Endodermal cell (in vitro differentiated cells): Measurements from ENCODE around the gene EPB41L3. TPM values are rescaled to one million over a fixed set of nuclear protein-coding genes. Genes with fewer than 3 reads are reported as not detected.

Experiments
- DNase-seq: peaks from one replicate; pipeline ENCODE4 v3.0.0-alpha.2; 2017
- H3K27ac ChIP-seq: 2 replicates; pipeline ENCODE4 v1.5.1; 2013; ENCODE audit warnings: mild to moderate bottlenecking, low read depth, low read length, moderate library complexity
- H3K27me3 ChIP-seq: 2 replicates; pipeline ENCODE4 v1.6.1; 2013; ENCODE audit warnings: mild to moderate bottlenecking, low read length, moderate library complexity; ENCODE audit not compliant: insufficient read depth, control insufficient read depth, poor library complexity, severe bottlenecking
- H3K36me3 ChIP-seq: 2 replicates; pipeline ENCODE4 v1.7.0; 2013; ENCODE audit warnings: mild to moderate bottlenecking, low read length, moderate library complexity; ENCODE audit not compliant: control insufficient read depth, insufficient read depth
- H3K4me1 ChIP-seq: one replicate; pipeline ENCODE4 v1.7.0; 2013; ENCODE audit warnings: low read length; ENCODE audit not compliant: control insufficient read depth, insufficient read depth
- H3K4me3 ChIP-seq: 2 replicates; pipeline ENCODE4 v1.5.1; 2013; ENCODE audit warnings: mild to moderate bottlenecking, low read length, moderate library complexity
- H3K9ac ChIP-seq: 2 replicates; pipeline ENCODE4 v1.6.1; 2013; ENCODE audit warnings: mild to moderate bottlenecking, low read length, moderate library complexity; ENCODE audit not compliant: poor library complexity, severe bottlenecking; ENCODE audit errors: extremely low read depth
- H3K9me3 ChIP-seq: 2 replicates; pipeline ENCODE4 v1.6.1; 2013; ENCODE audit warnings: mild to moderate bottlenecking, low read length, moderate library complexity; ENCODE audit not compliant: control insufficient read depth
- H3K27ac Mint-ChIP-seq: 2 replicates; pipeline ENCODE4 v1.8.0; 2020; ENCODE audit warnings: mixed read lengths
- H3K27me3 Mint-ChIP-seq: 2 replicates; pipeline ENCODE4 v1.8.0; 2021; ENCODE audit warnings: mild to moderate bottlenecking, mixed read lengths; ENCODE audit not compliant: insufficient read depth
- H3K36me3 Mint-ChIP-seq: 2 replicates; pipeline ENCODE4 v1.8.0; 2020; ENCODE audit warnings: low read depth, mixed read lengths
- H3K4me1 Mint-ChIP-seq: 2 replicates; pipeline ENCODE4 v1.8.0; 2020; ENCODE audit warnings: mixed read lengths
- H3K4me3 Mint-ChIP-seq: 2 replicates; pipeline ENCODE4 v1.8.0; 2020; ENCODE audit warnings: mild to moderate bottlenecking, moderate library complexity, mixed read lengths
- H3K9me3 Mint-ChIP-seq: 2 replicates; pipeline ENCODE4 v1.8.0; 2020; ENCODE audit warnings: mild to moderate bottlenecking, mixed read lengths
- WGBS, 2 experiments: methylation state at CpG; one replicate each; pipeline versions ENCODE4 v1.1.5 to v1.1.7; 2013; ENCODE audit warnings: missing lambda C conversion rate in 2 of 2, mixed read lengths in 1 of 2; ENCODE audit not compliant: insufficient coverage in 1 of 2, insufficient read length in 1 of 2; 5-methylcytosine and 5-hydroxymethylcytosine counted together
- total RNA-seq, 2 donors: library from RNA; stranded (reverse); fragmentation: NEBNext Ultra II Directional in 1 of 2; extraction: Animal tissue kit (Norgen Biotek cat#: 25700) in 1 of 2; gene quantifications; 2 replicates in 1 of 2; 3 replicates in 1 of 2; pipeline ENCODE4 v1.2.1, GENCODE V29; 2021
- TF ChIP-seq, protein P1 (sequence below): fragments of 200-600 bp; sonication (generic); conservative IDR thresholded peaks from 2 replicates; pipeline ENCODE4 v1.5.0; 2021; ENCODE audit warnings: antibody characterized with exemption, mild to moderate bottlenecking

Gene EPB41L3
- total RNA-seq, 2 donors from 2014 or later: 49.3 to 51.6 TPM

DNA sequence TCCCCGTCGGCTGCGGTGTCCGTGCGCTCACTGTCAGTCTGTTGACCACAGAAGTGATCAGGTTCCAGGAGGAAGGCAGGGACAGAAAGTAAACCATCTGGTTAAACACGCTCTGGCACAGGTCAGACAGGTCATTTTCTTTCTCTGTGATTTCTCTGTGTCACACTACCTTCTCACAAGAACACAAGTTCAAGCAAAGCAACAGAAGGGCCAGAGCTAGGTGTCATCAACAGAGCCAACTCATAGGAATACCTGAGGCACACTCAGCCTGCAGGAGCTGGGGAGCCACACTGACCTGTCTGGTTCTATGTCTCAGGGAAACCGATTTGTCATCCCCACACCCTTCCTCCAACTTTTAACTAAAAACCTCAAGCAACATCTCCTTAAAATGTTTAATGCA is 133.2 kb downstream of the EPB41L3 start:
- Histone ChIP-seq H3K4me3 (no peak overlapping the region), H3K9ac (no peak overlapping the region), H3K4me1 (peaks cover 3% of the 10 kb centered on the region), H3K9me3 (no peaks in the 10 kb centered on the region), H3K27me3 (no peaks in the 10 kb centered on the region), H3K27ac (no peak overlapping the region), H3K36me3 (no peaks in the 10 kb centered on the region)
- H3K36me3 Mint-ChIP-seq: peaks cover 20% of the 10 kb centered on the region
- 97 to 98% methylated on average over 6 to 7 of the region's 7 CpGs for WGBS, 2 experiments
- H3K27me3 Mint-ChIP-seq: no peaks in the 10 kb centered on the region
- TF ChIP-seq, protein P1, sequence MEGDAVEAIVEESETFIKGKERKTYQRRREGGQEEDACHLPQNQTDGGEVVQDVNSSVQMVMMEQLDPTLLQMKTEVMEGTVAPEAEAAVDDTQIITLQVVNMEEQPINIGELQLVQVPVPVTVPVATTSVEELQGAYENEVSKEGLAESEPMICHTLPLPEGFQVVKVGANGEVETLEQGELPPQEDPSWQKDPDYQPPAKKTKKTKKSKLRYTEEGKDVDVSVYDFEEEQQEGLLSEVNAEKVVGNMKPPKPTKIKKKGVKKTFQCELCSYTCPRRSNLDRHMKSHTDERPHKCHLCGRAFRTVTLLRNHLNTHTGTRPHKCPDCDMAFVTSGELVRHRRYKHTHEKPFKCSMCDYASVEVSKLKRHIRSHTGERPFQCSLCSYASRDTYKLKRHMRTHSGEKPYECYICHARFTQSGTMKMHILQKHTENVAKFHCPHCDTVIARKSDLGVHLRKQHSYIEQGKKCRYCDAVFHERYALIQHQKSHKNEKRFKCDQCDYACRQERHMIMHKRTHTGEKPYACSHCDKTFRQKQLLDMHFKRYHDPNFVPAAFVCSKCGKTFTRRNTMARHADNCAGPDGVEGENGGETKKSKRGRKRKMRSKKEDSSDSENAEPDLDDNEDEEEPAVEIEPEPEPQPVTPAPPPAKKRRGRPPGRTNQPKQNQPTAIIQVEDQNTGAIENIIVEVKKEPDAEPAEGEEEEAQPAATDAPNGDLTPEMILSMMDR: no peak
- H3K9me3 Mint-ChIP-seq: no peaks in the 10 kb centered on the region
- peak overlapping the region; percentile 16 for H3K27ac Mint-ChIP-seq
- H3K4me3 Mint-ChIP-seq: no peak overlapping the region
- peaks cover 2% of the 10 kb centered on the region for H3K4me1 Mint-ChIP-seq
- no peak for DNase-seq

DNA sequence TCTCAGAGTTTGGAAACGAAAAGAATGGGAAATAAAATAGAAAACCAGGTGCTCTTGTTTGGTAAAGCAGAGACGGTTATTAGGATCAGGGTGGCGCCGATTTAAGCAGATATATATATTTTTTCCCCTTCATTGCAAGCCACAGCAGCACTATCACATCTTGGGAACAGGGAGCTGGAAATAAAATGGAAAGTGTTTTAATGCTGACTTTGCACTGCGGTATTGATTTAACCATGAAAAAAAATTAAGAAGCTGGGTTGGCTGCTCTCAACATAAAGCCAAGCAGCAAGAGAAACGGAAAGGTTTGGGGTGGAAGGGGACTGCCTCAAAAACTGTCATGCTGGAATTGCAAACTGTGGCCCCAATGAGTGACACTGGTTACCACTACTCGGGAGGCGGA is 145.5 kb downstream of the EPB41L3 start:
- H3K27ac Mint-ChIP-seq: no peak overlapping the region
- H3K9me3 Mint-ChIP-seq: no peaks in the 10 kb centered on the region
- H3K36me3 Mint-ChIP-seq: peaks cover 42% of the 10 kb centered on the region
- Histone ChIP-seq H3K9ac (no peak overlapping the region), H3K4me1 (no peaks in the 10 kb centered on the region), H3K9me3 (no peaks in the 10 kb centered on the region), H3K4me3 (no peak overlapping the region), H3K36me3 (peaks cover 9% of the 10 kb centered on the region), H3K27me3 (no peaks in the 10 kb centered on the region), H3K27ac (no peak overlapping the region)
- H3K4me3 Mint-ChIP-seq: no peak overlapping the region
- no peak for DNase-seq
- TF ChIP-seq, protein P1: no peak
- 95 to 100% methylated on average over 4 to 8 of the region's 8 CpGs for WGBS, 2 experiments
- no peaks in the 10 kb centered on the region for H3K27me3 Mint-ChIP-seq
- H3K4me1 Mint-ChIP-seq: no peaks in the 10 kb centered on the region

DNA sequence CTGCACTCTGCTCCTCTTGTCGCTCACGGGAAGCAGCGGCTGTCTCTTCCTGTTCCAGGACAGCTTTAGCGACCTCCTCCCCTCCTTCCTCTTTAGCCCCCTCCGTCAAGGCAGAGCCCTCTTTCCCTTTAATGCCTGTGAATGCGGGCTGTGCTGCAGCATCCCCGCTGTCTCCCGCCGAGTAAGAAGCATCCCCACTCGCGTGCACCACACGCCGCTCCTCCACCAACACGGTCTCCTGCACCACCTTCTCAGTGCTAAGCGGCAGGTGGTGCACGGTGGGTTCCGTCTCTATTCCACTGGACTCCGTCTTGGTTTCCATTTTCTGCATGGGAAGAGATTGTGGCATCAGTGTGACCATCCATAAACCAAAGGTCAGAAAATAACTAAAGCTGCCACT is 146.7 kb downstream of the EPB41L3 start:
- H3K27ac Mint-ChIP-seq: no peak overlapping the region
- no peaks in the 10 kb centered on the region for H3K4me1 Mint-ChIP-seq
- Histone ChIP-seq H3K9me3 (no peaks in the 10 kb centered on the region), H3K9ac (no peak overlapping the region), H3K27ac (no peak overlapping the region), H3K27me3 (no peaks in the 10 kb centered on the region), H3K4me3 (no peak overlapping the region), H3K36me3 (peaks cover 9% of the 10 kb centered on the region), H3K4me1 (no peaks in the 10 kb centered on the region)
- H3K36me3 Mint-ChIP-seq: peaks cover 44% of the 10 kb centered on the region
- H3K9me3 Mint-ChIP-seq: no peaks in the 10 kb centered on the region
- H3K27me3 Mint-ChIP-seq: no peaks in the 10 kb centered on the region
- WGBS, 2 experiments: 93 to 95% methylated on average over 18 of the region's 18 CpGs
- H3K4me3 Mint-ChIP-seq: no peak overlapping the region
- TF ChIP-seq, protein P1: no peak
- no peak for DNase-seq
